ENCODE results near the gene C10orf90.

- no peak for TF ChIP-seq CTCF (IDR thresholded peaks at IDR 0.05; ENCODE audit: low read depth, low read length, missing input control)
- TF ChIP-seq TAF1 (conservative IDR thresholded peaks at IDR 0.05) = no peak
Measured at GRCh38 chr10:126448091-126448490, 222.4 kb downstream of the C10orf90 start.

Measured in liver (tissue), 3 donors.